HepG2 (cell line): ENCODE measurements around the gene LLGL1. TPM values are rescaled to one million over a fixed set of nuclear protein-coding genes. Genes with fewer than 3 reads are reported as not detected.

Experiments
- CC2D1A ChIP-seq: sonication (generic); formaldehyde crosslinking; IDR thresholded peaks from 2 replicates; pipeline ENCODE4 v1.8.1; 2023; ENCODE audit warnings: mild to moderate bottlenecking, missing genetic modification reagents
- IKZF5 ChIP-seq: IDR thresholded peaks from 2 replicates; pipeline ENCODE4 v1.6.1; 2018; ENCODE audit warnings: missing genetic modification reagents, mild to moderate bottlenecking, missing compliant biosample characterization
- MYC ChIP-seq: sonication (generic); formaldehyde crosslinking; IDR thresholded peaks from 2 replicates; pipeline ENCODE4 v1.9.0; 2021; ENCODE audit warnings: missing genetic modification reagents, borderline replicate concordance
- NFATC3 ChIP-seq: sonication (generic); formaldehyde crosslinking; IDR thresholded peaks from 2 replicates; pipeline ENCODE4 v1.5.1; 2020; ENCODE audit warnings: mild to moderate bottlenecking, missing genetic modification reagents
- PHF21A ChIP-seq: sonication (generic); formaldehyde crosslinking; IDR thresholded peaks from 2 replicates; pipeline ENCODE4 v1.5.0; 2020; ENCODE audit warnings: mild to moderate bottlenecking, missing genetic modification reagents
- PHF5A ChIP-seq: IDR thresholded peaks from one replicate; pipeline ENCODE4 v1.6.1; 2018; ENCODE audit warnings: low read depth, missing genetic modification reagents; ENCODE audit not compliant: unreplicated experiment
- PHF8 ChIP-seq: sonication (generic); formaldehyde crosslinking; IDR thresholded peaks from 2 replicates; pipeline ENCODE4 v1.5.0; 2020; ENCODE audit warnings: missing genetic modification reagents
- POGK ChIP-seq: sonication (generic); formaldehyde crosslinking; conservative IDR thresholded peaks from 2 replicates; pipeline ENCODE4 v1.8.0; 2022; ENCODE audit warnings: mild to moderate bottlenecking, moderate library complexity, missing genetic modification reagents
- SMYD3 ChIP-seq: sonication (generic); formaldehyde crosslinking; IDR thresholded peaks from 2 replicates; pipeline ENCODE4 v1.8.1; 2023; ENCODE audit warnings: mild to moderate bottlenecking, missing genetic modification reagents
- SP1 ChIP-seq, 2 experiments: fragments of 450-650 bp in 1 of 2; sonication (generic) in 1 of 2; formaldehyde crosslinking in 1 of 2; IDR thresholded peaks; 2 replicates each; pipeline versions ENCODE4 v1.4.0 to v1.6.1; 2016 to 2020; ENCODE audit warnings: missing genetic modification reagents in 1 of 2
- ZFY ChIP-seq: sonication (generic); formaldehyde crosslinking; IDR thresholded peaks from 2 replicates; pipeline ENCODE4 v1.4.0; 2020; ENCODE audit warnings: missing genetic modification reagents
- ZNF20 ChIP-seq: sonication (generic); formaldehyde crosslinking; IDR thresholded peaks from 2 replicates; pipeline ENCODE4 v1.4.0; 2020; ENCODE audit warnings: mild to moderate bottlenecking, moderate library complexity, missing genetic modification reagents
- ZNF788 ChIP-seq: sonication (generic); formaldehyde crosslinking; IDR thresholded peaks from 2 replicates; pipeline ENCODE4 v1.5.0; 2020; ENCODE audit warnings: mild to moderate bottlenecking, missing genetic modification reagents, borderline replicate concordance
- polyA plus RNA-seq, 8 experiments: library from polyadenylated mRNA; depleted of rRNA in 3 of 8; stranded (reverse) in 7 of 8; unstranded in 1 of 8; fragments of >200 nt; fragmentation: Illumina TruSeq in 4 of 8; extraction: Trizol in 4 of 8; gene quantifications; 2 replicates each; pipeline versions ENCODE4 v1.2.1 to v1.2.3, GENCODE V29; 2011 to 2016; ENCODE audit warnings: low read depth in 4 of 8, missing spikeins in 1 of 8, mixed read lengths in 1 of 8; ENCODE audit not compliant: insufficient read depth in 1 of 8
- total RNA-seq, 5 experiments: library from RNA; depleted of rRNA; stranded (reverse); fragments of >200 nt; fragmentation: Illumina TruSeq; extraction: Trizol; gene quantifications; 2 replicates each; pipeline ENCODE4 v1.2.3, GENCODE V29; 2016; ENCODE audit warnings: low read depth in 1 of 5
- TF ChIP-seq, protein P1 (sequence below): sonication (generic); formaldehyde crosslinking; IDR thresholded peaks from 2 replicates; pipeline ENCODE4 v1.4.0; 2020; ENCODE audit warnings: missing genetic modification reagents
- TF ChIP-seq, protein P2 (sequence below): sonication (generic); formaldehyde crosslinking; IDR thresholded peaks from 2 replicates; pipeline ENCODE4 v1.4.0; 2020; ENCODE audit warnings: missing genetic modification reagents
- TF ChIP-seq, protein P3 (sequence below): sonication (generic); formaldehyde crosslinking; IDR thresholded peaks from 2 replicates; pipeline ENCODE4 v1.5.0; 2020; ENCODE audit warnings: mild to moderate bottlenecking, missing genetic modification reagents, borderline replicate concordance

The LLGL1 gene
- total and polyA plus RNA-seq, 2 of the 13 experiments (the other 11 are each of a cell fraction or from before 2014, with no cell fraction given) = 15.0 to 15.3 TPM

- TF ChIP-seq ZNF788 = 0 out of 2 replicates have a peak, but pooled peaks have one; percentile 58
- TF ChIP-seq, protein P1, sequence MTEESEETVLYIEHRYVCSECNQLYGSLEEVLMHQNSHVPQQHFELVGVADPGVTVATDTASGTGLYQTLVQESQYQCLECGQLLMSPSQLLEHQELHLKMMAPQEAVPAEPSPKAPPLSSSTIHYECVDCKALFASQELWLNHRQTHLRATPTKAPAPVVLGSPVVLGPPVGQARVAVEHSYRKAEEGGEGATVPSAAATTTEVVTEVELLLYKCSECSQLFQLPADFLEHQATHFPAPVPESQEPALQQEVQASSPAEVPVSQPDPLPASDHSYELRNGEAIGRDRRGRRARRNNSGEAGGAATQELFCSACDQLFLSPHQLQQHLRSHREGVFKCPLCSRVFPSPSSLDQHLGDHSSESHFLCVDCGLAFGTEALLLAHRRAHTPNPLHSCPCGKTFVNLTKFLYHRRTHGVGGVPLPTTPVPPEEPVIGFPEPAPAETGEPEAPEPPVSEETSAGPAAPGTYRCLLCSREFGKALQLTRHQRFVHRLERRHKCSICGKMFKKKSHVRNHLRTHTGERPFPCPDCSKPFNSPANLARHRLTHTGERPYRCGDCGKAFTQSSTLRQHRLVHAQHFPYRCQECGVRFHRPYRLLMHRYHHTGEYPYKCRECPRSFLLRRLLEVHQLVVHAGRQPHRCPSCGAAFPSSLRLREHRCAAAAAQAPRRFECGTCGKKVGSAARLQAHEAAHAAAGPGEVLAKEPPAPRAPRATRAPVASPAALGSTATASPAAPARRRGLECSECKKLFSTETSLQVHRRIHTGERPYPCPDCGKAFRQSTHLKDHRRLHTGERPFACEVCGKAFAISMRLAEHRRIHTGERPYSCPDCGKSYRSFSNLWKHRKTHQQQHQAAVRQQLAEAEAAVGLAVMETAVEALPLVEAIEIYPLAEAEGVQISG = peak; percentile 45; the same call in 1 of the 2 replicates
- TF ChIP-seq CC2D1A = no peak
- TF ChIP-seq IKZF5 (CRISPR knock-in tag) = no peak; the same call in 1 of the 2 replicates
- peak; percentile 61; the same call in 1 of the 2 replicates for TF ChIP-seq POGK (CRISPR knock-in tag)
- TF ChIP-seq, protein P2, sequence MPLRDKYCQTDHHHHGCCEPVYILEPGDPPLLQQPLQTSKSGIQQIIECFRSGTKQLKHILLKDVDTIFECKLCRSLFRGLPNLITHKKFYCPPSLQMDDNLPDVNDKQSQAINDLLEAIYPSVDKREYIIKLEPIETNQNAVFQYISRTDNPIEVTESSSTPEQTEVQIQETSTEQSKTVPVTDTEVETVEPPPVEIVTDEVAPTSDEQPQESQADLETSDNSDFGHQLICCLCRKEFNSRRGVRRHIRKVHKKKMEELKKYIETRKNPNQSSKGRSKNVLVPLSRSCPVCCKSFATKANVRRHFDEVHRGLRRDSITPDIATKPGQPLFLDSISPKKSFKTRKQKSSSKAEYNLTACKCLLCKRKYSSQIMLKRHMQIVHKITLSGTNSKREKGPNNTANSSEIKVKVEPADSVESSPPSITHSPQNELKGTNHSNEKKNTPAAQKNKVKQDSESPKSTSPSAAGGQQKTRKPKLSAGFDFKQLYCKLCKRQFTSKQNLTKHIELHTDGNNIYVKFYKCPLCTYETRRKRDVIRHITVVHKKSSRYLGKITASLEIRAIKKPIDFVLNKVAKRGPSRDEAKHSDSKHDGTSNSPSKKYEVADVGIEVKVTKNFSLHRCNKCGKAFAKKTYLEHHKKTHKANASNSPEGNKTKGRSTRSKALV (CRISPR knock-in tag) = 0 out of 2 replicates have a peak, but pooled peaks have one; percentile 66
- peak; percentile 73 for TF ChIP-seq PHF8
- 0 out of 2 replicates have a peak, but pooled peaks have one; percentile 42 for TF ChIP-seq SMYD3
- no peak for TF ChIP-seq PHF5A (CRISPR knock-in tag)
- peak; percentile 71; the same call in 1 of the 2 replicates for TF ChIP-seq MYC (CRISPR knock-in tag)
- no peak for TF ChIP-seq ZNF20
- TF ChIP-seq, protein P3, sequence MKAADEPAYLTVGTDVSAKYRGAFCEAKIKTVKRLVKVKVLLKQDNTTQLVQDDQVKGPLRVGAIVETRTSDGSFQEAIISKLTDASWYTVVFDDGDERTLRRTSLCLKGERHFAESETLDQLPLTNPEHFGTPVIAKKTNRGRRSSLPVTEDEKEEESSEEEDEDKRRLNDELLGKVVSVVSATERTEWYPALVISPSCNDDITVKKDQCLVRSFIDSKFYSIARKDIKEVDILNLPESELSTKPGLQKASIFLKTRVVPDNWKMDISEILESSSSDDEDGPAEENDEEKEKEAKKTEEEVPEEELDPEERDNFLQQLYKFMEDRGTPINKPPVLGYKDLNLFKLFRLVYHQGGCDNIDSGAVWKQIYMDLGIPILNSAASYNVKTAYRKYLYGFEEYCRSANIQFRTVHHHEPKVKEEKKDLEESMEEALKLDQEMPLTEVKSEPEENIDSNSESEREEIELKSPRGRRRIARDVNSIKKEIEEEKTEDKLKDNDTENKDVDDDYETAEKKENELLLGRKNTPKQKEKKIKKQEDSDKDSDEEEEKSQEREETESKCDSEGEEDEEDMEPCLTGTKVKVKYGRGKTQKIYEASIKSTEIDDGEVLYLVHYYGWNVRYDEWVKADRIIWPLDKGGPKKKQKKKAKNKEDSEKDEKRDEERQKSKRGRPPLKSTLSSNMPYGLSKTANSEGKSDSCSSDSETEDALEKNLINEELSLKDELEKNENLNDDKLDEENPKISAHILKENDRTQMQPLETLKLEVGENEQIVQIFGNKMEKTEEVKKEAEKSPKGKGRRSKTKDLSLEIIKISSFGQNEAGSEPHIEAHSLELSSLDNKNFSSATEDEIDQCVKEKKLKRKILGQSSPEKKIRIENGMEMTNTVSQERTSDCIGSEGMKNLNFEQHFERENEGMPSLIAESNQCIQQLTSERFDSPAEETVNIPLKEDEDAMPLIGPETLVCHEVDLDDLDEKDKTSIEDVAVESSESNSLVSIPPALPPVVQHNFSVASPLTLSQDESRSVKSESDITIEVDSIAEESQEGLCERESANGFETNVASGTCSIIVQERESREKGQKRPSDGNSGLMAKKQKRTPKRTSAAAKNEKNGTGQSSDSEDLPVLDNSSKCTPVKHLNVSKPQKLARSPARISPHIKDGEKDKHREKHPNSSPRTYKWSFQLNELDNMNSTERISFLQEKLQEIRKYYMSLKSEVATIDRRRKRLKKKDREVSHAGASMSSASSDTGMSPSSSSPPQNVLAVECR = peak; percentile 48
- TF ChIP-seq NFATC3 = 0 out of 2 replicates have a peak, but pooled peaks have one; percentile 66
- peak; percentile 93 for TF ChIP-seq ZFY
- no peak for TF ChIP-seq SP1 (IDR thresholded peaks at IDR 0.05)
- 0 out of 2 replicates have a peak, but pooled peaks have one; percentile 44 for TF ChIP-seq SP1 (CRISPR knock-in tag; IDR thresholded peaks at IDR 0.05)
- peak; percentile 74 for TF ChIP-seq PHF21A
Observed at GRCh38 chr17:18224387-18225120, 881 bp upstream of the LLGL1 start (continued).
